Kidney epithelial cell (primary cell): ENCODE measurements around the gene BMP7. TPM values are rescaled to one million over a fixed set of nuclear protein-coding genes. Genes with fewer than 3 reads are reported as not detected.

Experiments used
- DNase-seq: peaks from one replicate; pipeline ENCODE4 v3.0.0-alpha.2; 2010; ENCODE audit warnings: low read depth
- H3K27me3 ChIP-seq: 2 replicates; pipeline ENCODE4 v1.6.0; 2011; ENCODE audit warnings: low read length; ENCODE audit not compliant: control insufficient read depth, insufficient read depth
- H3K36me3 ChIP-seq: 2 replicates; pipeline ENCODE4 v1.5.1; 2011; ENCODE audit warnings: low read length; ENCODE audit not compliant: control insufficient read depth, insufficient read depth
- H3K4me3 ChIP-seq: 2 replicates; pipeline ENCODE4 v1.5.1; 2011; ENCODE audit warnings: low read depth, mild to moderate bottlenecking, control low read depth, low read length
- total RNA-seq: library from RNA; depleted of rRNA; stranded (reverse); fragments of >200 nt; gene quantifications from 2 replicates; pipeline ENCODE4 v1.2.3, GENCODE V29; 2015
- TF ChIP-seq, protein P1 (sequence below): IDR thresholded peaks from 2 replicates; pipeline ENCODE4 v1.5.1; 2011; ENCODE audit warnings: mild to moderate bottlenecking, moderate library complexity, low read length, control low read depth, inconsistent platforms; ENCODE audit not compliant: insufficient read depth, poor library complexity, severe bottlenecking

The BMP7 gene
- total RNA-seq, 1 donor from 2014 or later: 21.8 TPM

- Histone ChIP-seq H3K36me3 (no peaks in the 10 kb centered on the region), H3K27me3 (peaks cover 38% of the 10 kb centered on the region)
- TF ChIP-seq, protein P1, sequence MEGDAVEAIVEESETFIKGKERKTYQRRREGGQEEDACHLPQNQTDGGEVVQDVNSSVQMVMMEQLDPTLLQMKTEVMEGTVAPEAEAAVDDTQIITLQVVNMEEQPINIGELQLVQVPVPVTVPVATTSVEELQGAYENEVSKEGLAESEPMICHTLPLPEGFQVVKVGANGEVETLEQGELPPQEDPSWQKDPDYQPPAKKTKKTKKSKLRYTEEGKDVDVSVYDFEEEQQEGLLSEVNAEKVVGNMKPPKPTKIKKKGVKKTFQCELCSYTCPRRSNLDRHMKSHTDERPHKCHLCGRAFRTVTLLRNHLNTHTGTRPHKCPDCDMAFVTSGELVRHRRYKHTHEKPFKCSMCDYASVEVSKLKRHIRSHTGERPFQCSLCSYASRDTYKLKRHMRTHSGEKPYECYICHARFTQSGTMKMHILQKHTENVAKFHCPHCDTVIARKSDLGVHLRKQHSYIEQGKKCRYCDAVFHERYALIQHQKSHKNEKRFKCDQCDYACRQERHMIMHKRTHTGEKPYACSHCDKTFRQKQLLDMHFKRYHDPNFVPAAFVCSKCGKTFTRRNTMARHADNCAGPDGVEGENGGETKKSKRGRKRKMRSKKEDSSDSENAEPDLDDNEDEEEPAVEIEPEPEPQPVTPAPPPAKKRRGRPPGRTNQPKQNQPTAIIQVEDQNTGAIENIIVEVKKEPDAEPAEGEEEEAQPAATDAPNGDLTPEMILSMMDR: no peak
Measured at GRCh38 chr20:57291003-57291402, 24.6 kb upstream of the BMP7 start.

DNA sequence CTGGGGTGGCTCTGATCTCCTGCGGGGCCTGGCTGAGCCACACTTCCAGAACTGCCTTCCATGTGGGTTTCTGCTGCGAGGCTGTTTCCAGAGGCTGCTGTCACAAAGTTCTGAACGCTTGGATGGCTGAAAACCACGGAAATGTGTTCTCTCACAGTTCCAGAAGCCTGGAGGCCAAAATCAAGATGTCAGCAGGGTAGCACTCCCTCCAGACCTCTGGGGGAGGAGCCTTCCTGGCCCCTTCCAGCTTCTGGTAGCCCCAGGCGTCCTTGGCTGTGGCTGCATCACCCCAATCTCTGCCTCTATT, 23.7 kb upstream of the BMP7 start:
- TF ChIP-seq, protein P1: no peak
- DNase-seq: no peak
- H3K27me3 ChIP-seq: peaks cover 40% of the 10 kb centered on the region
- H3K4me3 ChIP-seq: no peak overlapping the region
- no peaks in the 10 kb centered on the region for H3K36me3 ChIP-seq

More at GRCh38 chr20:57291003-57291402, 24.6 kb upstream of the BMP7 start:
- no peak overlapping the region for H3K4me3 ChIP-seq
- no peak for DNase-seq

GRCh38 chr20:57289391-57290177, 23.1 kb upstream of the BMP7 start:
- TF ChIP-seq, protein P1: no peak
- no peak overlapping the region for H3K4me3 ChIP-seq
- no peak for DNase-seq
- peaks cover 44% of the 10 kb centered on the region for H3K27me3 ChIP-seq
- H3K36me3 ChIP-seq: no peaks in the 10 kb centered on the region

DNA sequence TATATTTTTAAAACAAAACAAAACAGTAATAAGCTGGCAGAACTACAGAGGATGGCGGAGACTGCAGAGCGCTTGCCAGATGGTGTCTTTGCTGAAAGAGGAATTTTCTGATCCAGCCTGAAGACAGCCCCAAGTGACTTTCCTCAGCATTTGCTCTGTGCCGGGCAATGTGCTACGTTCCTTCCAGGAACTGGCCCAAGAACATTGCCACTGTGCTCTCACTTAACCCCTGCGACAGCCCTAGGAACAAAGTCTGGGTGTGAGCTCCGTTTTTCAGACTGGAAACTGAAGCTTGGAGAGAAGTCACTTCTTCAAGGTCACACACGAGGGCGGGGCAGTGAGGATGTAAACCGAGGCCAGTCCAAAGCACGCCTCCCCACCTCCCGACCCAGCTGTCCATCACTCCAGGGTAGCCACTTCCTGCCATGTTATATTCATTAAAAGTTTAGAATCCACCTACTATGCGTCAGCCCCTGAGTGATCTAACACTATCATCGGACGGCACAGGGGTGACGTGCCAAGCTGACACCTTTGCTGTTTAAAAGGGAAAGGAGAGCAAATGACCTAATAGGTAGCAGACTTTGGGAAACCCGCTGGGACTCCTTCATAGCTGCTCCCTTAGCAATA, 22.3 kb upstream of the BMP7 start:
- no peaks in the 10 kb centered on the region for H3K36me3 ChIP-seq
- TF ChIP-seq, protein P1: no peak
- DNase-seq: no peak
- H3K4me3 ChIP-seq: no peak overlapping the region
- H3K27me3 ChIP-seq: peaks cover 44% of the 10 kb centered on the region

GRCh38 chr20:57287901-57288300, 21.5 kb upstream of the BMP7 start:
- DNase-seq: no peak
- H3K27me3 ChIP-seq: peaks cover 48% of the 10 kb centered on the region

More at GRCh38 chr20:57287901-57288300, 21.5 kb upstream of the BMP7 start:
- Histone ChIP-seq H3K36me3 (no peaks in the 10 kb centered on the region), H3K4me3 (no peak overlapping the region)
- TF ChIP-seq, protein P1: no peak
